GM21515 (cell line): ENCODE measurements around the gene DONSON.

Source experiments
- ATAC-seq: cut with Tn5 transposase; IDR thresholded peaks from one replicate; pipeline ENCODE4 v1.9.1; 2021; ENCODE audit not compliant: unreplicated experiment

Gene DONSON

GRCh38 chr21:33562389-33562788 lies 26.1 kb downstream of the DONSON start:
- no peak for ATAC-seq

- ATAC-seq, result no peak
These were observed 27.1 kb downstream of the DONSON start for GRCh38 chr21:33561373-33561772.

DNA sequence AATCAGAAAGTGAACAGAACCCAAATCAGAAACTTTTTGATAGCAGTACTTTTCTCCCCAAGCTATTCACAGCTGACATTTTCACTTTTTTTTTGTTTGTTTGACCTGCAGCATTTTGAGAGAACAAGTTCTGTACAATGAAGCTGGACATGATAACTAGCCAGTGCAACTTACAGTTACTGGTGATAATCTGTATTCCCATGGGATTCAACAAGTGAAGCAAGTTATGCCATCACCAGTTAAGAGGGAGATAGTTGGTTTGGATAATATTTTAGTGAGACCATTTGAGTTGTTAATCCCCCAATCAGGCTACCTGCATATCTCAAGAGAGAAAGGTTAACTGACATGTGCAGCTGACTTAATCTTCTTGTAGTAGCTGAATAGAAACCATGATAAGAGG lies 27.5 kb downstream of the DONSON start:
- ATAC-seq, result no peak

DNA sequence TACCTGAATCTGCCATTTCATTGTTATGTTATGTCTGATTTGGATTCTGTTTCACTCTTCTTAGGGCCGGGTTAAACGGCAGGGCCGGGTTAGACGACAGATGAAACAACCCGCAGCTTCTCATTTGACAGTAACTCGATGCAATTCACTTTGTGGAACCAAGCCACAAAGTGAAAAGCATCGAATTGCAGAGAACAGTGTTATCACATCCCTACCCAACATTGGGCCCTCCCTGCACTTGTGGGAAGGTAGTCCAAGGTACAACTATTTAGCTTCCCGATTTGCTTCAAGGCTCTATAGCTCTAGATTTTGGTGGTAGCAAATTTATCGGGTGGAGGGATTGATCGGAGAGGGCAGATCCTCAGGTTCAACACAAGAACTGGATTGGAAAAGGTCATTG lies 28.7 kb downstream of the DONSON start:
- ATAC-seq, result no peak

GRCh38 chr21:33558777-33559421 lies 29.6 kb downstream of the DONSON start:
- ATAC-seq, result no peak

- ATAC-seq, result no peak
These were observed 31.0 kb downstream of the DONSON start for GRCh38 chr21:33557447-33557846.

DNA sequence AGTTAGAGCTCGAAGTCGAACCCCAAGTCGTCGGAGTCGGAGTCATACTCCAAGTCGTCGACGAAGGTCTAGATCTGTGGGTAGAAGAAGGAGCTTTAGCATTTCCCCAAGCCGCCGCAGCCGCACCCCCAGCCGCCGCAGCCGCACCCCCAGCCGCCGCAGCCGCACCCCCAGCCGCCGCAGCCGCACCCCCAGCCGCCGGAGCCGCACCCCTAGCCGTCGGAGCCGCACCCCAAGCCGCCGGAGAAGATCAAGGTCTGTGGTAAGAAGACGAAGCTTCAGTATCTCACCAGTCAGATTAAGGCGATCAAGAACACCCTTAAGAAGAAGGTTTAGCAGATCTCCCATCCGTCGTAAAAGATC lies 33.5 kb downstream of the DONSON start:
- ATAC-seq, result no peak

DNA sequence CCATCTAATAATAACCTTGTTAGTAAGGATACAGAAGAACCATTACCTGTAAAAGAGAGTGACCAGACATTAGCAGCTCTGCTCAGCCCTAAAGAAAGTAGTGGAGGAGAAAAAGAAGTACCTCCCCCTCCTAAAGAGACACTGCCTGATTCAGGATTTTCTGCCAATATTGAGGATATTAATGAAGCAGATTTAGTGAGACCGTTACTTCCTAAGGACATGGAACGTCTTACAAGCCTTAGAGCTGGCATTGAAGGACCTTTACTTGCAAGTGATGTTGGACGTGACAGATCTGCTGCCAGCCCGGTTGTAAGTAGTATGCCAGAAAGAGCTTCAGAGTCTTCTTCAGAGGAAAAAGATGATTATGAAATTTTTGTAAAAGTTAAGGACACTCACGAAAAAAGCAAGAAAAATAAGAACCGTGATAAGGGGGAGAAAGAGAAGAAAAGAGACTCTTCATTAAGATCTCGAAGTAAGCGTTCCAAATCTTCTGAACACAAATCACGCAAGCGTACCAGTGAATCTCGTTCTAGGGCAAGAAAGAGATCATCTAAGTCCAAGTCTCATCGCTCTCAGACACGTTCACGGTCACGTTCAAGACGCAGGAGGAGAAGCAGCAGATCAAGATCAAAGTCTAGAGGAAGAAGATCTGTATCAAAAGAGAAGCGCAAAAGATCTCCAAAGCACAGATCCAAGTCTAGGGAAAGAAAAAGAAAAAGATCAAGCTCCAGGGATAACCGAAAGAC lies 34.1 kb downstream of the DONSON start:
- ATAC-seq, result no peak

- ATAC-seq, result no peak
These were observed 35.4 kb downstream of the DONSON start for GRCh38 chr21:33552999-33553598.

DNA sequence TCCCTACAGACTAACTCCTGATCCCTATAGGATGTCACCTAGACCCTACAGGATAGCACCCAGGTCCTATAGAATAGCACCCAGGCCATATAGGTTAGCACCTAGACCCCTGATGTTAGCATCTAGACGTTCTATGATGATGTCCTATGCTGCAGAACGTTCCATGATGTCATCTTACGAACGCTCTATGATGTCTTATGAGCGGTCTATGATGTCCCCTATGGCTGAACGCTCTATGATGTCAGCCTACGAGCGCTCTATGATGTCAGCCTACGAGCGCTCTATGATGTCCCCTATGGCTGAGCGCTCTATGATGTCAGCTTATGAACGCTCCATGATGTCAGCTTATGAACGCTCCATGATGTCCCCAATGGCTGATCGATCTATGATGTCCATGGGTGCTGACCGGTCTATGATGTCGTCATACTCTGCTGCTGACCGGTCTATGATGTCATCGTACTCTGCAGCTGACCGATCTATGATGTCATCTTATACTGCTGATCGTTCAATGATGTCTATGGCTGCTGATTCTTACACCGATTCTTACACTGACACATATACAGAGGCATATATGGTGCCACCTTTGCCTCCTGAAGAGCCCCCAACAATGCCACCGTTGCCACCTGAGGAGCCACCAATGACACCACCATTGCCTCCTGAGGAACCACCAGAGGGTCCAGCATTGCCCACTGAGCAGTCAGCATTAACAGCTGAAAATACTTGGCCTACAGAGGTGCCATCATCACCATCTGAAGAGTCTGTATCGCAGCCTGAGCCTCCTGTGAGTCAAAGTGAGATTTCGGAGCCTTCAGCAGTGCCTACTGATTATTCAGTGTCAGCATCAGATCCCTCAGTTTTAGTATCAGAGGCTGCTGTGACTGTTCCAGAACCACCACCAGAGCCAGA lies 36.1 kb downstream of the DONSON start:
- no peak for ATAC-seq

GRCh38 chr21:33551664-33552063 lies 36.8 kb downstream of the DONSON start:
- no peak for ATAC-seq

GRCh38 chr21:33550772-33551660 lies 37.5 kb downstream of the DONSON start:
- no peak for ATAC-seq

DNA sequence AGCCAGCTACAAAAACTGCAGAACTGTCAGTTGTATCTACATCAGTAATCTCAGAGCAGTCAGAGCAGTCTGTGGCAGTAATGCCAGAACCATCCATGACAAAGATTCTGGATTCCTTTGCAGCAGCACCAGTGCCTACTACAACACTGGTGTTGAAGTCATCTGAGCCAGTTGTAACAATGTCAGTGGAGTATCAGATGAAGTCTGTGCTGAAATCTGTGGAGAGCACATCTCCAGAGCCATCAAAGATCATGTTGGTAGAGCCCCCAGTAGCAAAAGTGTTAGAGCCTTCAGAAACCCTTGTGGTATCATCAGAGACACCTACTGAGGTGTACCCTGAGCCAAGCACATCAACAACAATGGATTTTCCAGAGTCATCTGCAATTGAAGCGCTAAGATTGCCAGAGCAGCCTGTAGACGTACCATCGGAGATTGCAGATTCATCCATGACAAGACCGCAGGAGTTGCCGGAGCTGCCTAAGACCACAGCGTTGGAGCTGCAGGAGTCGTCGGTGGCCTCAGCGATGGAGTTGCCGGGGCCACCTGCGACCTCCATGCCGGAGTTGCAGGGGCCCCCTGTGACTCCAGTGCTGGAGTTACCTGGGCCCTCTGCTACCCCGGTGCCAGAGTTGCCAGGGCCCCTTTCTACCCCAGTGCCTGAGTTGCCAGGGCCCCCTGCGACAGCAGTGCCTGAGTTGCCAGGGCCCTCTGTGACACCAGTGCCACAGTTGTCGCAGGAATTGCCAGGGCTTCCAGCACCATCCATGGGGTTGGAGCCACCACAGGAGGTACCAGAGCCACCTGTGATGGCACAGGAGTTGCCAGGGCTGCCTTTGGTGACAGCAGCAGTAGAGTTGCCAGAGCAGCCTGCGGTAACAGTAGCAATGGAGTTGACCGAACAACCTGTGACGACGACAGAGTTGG lies 38.4 kb downstream of the DONSON start:
- ATAC-seq, result no peak

- no peak for ATAC-seq
These were observed 42.4 kb downstream of the DONSON start for GRCh38 chr21:33546086-33546485.

DNA sequence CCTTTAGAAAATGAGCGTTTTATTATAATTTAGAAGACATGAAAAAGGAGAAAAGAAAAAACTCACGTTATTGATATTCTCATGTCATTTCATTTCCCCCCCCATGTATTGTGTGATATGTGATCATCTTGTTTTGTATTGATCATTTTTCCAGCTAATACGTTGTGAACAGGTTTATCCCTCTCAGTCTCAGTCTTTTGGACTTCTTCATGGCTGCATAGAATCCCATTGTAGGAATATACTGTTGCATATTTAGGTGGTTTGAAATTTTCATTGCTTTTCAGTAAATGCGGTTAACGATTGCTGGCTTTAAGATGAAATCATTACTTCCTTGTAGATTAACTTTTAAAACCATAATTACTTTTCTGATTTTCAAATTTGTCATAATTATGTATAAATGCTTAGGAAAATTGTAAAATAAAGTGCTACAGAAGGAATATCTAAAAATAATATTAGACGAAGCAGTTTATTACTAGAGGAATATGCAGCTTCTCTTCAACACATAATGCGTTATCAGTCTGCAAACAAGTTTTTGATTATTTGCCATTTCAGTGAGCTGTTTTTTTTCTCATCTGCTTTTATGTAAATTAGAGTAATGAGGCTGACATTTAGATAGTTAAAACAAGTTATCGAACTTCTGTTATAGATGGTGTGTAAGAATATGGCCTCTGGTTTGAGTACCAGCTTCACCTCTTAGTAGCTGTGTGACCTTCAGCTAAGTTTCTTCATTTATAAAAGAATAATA lies 43.9 kb downstream of the DONSON start:
- ATAC-seq, result no peak

DNA sequence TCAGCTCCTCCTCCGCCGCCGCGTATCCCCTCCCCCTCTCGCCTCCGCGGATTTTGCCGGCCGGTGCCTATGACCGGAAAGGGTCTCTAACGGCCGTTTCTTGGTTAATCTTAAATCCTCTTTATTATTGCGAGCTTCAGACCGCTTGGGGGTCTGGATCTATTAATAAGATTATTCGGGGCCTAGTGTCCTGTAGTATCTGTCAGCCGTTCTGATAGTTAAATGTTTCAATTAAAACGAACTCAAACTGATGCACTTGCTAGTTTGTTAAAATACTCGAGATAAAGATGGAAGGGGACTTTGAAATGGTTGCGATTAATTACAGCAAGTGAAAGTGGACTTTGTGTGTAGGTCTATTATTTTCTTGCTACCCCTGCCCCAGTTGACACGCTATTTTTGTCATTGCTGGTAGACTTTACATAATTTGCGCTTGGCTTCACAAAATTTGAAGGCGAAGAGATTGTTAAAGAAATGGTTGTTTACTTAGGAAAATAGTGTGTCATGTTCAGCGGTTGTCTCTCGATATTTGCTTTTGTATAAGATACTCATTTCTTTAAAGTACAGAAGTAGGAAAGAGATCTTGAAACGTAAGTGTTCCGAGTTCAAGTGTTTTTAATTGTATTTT lies 44.9 kb downstream of the DONSON start:
- peak; percentile 15 for ATAC-seq

GRCh38 chr21:33542640-33543504 lies 45.6 kb downstream of the DONSON start, which contains the start of gene SON:
Gene SON, plus strand, starts transcription at chr21:33543038. Its CDS starts 55 bp downstream, at chr21:33543093.
- peak; percentile 88 for ATAC-seq
